ENCODE data around the gene CREB5. TPM values are rescaled to one million over a fixed set of nuclear protein-coding genes. Genes with fewer than 3 reads are reported as not detected.

CREB5 gene
- total RNA-seq, 1 experiment from 2014 or later = 2.1 TPM

GRCh38 chr7:28474640-28475039, 62.3 kb downstream of the CREB5 start:
- H3K27ac ChIP-seq = no peak overlapping the region
- H4K20me1 ChIP-seq (ENCODE audit: insufficient read depth) = no peaks in the 10 kb centered on the region
- no peaks in the 10 kb centered on the region for H3K27me3 ChIP-seq (ENCODE audit: insufficient read depth, low read depth)
- no peaks in the 10 kb centered on the region for H3K9me2 ChIP-seq (ENCODE audit: insufficient read depth)
- H3K4me3 ChIP-seq = no peak overlapping the region
- no peaks in the 10 kb centered on the region for H3K9me3 ChIP-seq (ENCODE audit: insufficient read depth, low read depth)
- TF ChIP-seq CTCF (conservative IDR thresholded peaks at IDR 0.05) (no peak), EZH2 (IDR thresholded peaks at IDR 0.05; ENCODE audit: low read depth) (no peak)
- H3K36me3 ChIP-seq (ENCODE audit: low read depth) = no peaks in the 10 kb centered on the region
- intact Hi-C loops (cut with micrococcal nuclease; ENCODE audit: unreplicated experiment) = no loop called here
- H3F3A ChIP-seq (ENCODE audit: insufficient read depth, low read depth) = no peaks in the 10 kb centered on the region
- no TSS peak for BruUV-seq (replicated peaks)
- ChIA-PET CTCF (no interaction called here), POLR2A (ENCODE audit: unreplicated experiment) (no interaction called here)
- no peak overlapping the region for H2AFZ ChIP-seq
- no peak for DNase-seq
- H3K4me2 ChIP-seq = no peak overlapping the region
- H3K79me2 ChIP-seq (ENCODE audit: low read depth) = no peaks in the 10 kb centered on the region
- H3K4me1 ChIP-seq (replicated peaks; ENCODE audit: insufficient read depth) = no peaks in the 10 kb centered on the region

GRCh38 chr7:28477041-28477442, 64.7 kb downstream of the CREB5 start:
- H3K4me1 ChIP-seq (replicated peaks; ENCODE audit: insufficient read depth) = no peaks in the 10 kb centered on the region
- H2AFZ ChIP-seq = no peak overlapping the region
- DNase-seq = no peak
- no peaks in the 10 kb centered on the region for H3K79me2 ChIP-seq (ENCODE audit: low read depth)
- ChIA-PET POLR2A (ENCODE audit: unreplicated experiment) (no interaction called here), CTCF (no interaction called here)
- H3K4me2 ChIP-seq = no peak overlapping the region
- no peaks in the 10 kb centered on the region for H3K9me3 ChIP-seq (ENCODE audit: insufficient read depth, low read depth)
- H3K36me3 ChIP-seq (ENCODE audit: low read depth) = no peaks in the 10 kb centered on the region
- no peak overlapping the region for H3K27ac ChIP-seq
- TF ChIP-seq CTCF (conservative IDR thresholded peaks at IDR 0.05) (no peak), EZH2 (IDR thresholded peaks at IDR 0.05; ENCODE audit: low read depth) (no peak)
- H4K20me1 ChIP-seq (ENCODE audit: insufficient read depth) = no peaks in the 10 kb centered on the region
- H3K27me3 ChIP-seq (ENCODE audit: insufficient read depth, low read depth) = no peaks in the 10 kb centered on the region
- BruUV-seq (replicated peaks) = no TSS peak
- no peaks in the 10 kb centered on the region for H3F3A ChIP-seq (ENCODE audit: insufficient read depth, low read depth)
- H3K9me2 ChIP-seq (ENCODE audit: insufficient read depth) = no peaks in the 10 kb centered on the region
- H3K4me3 ChIP-seq = no peak overlapping the region
- intact Hi-C loops (cut with micrococcal nuclease; ENCODE audit: unreplicated experiment) = no loop called here

GRCh38 chr7:28478656-28479055, 66.3 kb downstream of the CREB5 start:
- H3F3A ChIP-seq (ENCODE audit: insufficient read depth, low read depth) = no peaks in the 10 kb centered on the region
- no peak for TF ChIP-seq CTCF (conservative IDR thresholded peaks at IDR 0.05)
- TF ChIP-seq EZH2 (IDR thresholded peaks at IDR 0.05; ENCODE audit: low read depth) = no peak
- ChIA-PET POLR2A (ENCODE audit: unreplicated experiment) (interaction anchor here (0.6 to 0.7 kb wide), 2 partner anchors 300 to 1183 kb away, joined by 3 to 5 read pairs; no protein-coding TSS in a partner anchor), CTCF (no interaction called here)
- no TSS peak for BruUV-seq (replicated peaks)
- H3K4me2 ChIP-seq = no peak overlapping the region
- H3K4me1 ChIP-seq (replicated peaks; ENCODE audit: insufficient read depth) = no peaks in the 10 kb centered on the region
- H3K27me3 ChIP-seq (ENCODE audit: insufficient read depth, low read depth) = no peaks in the 10 kb centered on the region
- no peak for DNase-seq
- H3K4me3 ChIP-seq = no peak overlapping the region
- no peaks in the 10 kb centered on the region for H3K9me3 ChIP-seq (ENCODE audit: insufficient read depth, low read depth)
- no peak overlapping the region for H3K27ac ChIP-seq
- H3K36me3 ChIP-seq (ENCODE audit: low read depth) = no peaks in the 10 kb centered on the region
- no peak overlapping the region for H2AFZ ChIP-seq
- H3K79me2 ChIP-seq (ENCODE audit: low read depth) = no peaks in the 10 kb centered on the region
- intact Hi-C loops (cut with micrococcal nuclease; ENCODE audit: unreplicated experiment) = no loop called here
- no peaks in the 10 kb centered on the region for H3K9me2 ChIP-seq (ENCODE audit: insufficient read depth)
- no peaks in the 10 kb centered on the region for H4K20me1 ChIP-seq (ENCODE audit: insufficient read depth)
